Colon (tissue), 2 donors: ENCODE data around the gene CHMP2A.

Experiments
- FAIRE-seq: peaks from 2 replicates; lab custom pipeline; 2012; peaks lifted over from hg19 to GRCh38; lab: Jason Lieb, UNC
- donor health status: control.
- donor health status: control.

Gene CHMP2A

DNA sequence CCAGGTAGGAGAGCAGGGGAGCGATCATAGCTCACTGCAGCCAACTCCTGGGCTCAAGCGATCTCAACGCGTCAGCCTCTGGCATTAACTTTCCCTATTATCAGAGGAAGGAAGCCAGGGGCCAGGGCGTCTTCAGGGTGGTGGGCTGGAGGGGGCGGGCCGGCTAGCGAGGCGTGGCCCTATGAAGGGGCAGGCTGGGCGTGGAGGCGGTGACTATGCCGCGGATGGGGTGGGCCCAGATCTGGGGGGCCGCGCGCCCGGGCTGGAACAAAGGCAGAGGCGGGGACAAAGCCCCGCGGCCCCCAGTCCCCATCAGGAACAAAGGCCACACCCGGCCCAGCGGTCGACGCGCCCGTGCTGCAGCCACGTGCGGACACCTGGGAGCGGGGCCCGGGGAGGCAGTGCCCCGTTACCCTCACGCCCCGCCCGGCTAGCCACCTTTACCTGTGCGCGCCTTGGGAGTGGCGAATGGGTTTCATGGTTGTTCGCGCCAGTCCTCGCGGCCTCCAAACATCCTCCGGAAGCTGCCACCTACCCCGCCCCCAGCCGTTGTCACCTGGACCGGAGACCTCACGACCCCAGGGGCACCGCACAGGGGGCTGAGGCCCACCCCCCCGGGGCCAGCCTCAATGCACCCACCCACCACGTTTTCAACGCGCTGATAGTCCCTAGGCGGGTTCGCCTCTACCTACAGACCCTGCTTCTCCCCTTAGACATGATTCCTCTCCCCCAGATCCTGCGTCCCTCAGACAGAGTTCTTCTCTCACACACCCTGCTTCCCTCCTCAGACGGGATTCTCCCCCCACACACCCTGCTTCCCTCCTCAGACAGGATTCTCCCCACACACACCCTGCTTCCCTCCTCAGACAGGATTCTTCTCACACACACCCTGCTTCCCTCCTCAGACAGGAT is 16.4 kb downstream of the CHMP2A start:
- no peak for FAIRE-seq

DNA sequence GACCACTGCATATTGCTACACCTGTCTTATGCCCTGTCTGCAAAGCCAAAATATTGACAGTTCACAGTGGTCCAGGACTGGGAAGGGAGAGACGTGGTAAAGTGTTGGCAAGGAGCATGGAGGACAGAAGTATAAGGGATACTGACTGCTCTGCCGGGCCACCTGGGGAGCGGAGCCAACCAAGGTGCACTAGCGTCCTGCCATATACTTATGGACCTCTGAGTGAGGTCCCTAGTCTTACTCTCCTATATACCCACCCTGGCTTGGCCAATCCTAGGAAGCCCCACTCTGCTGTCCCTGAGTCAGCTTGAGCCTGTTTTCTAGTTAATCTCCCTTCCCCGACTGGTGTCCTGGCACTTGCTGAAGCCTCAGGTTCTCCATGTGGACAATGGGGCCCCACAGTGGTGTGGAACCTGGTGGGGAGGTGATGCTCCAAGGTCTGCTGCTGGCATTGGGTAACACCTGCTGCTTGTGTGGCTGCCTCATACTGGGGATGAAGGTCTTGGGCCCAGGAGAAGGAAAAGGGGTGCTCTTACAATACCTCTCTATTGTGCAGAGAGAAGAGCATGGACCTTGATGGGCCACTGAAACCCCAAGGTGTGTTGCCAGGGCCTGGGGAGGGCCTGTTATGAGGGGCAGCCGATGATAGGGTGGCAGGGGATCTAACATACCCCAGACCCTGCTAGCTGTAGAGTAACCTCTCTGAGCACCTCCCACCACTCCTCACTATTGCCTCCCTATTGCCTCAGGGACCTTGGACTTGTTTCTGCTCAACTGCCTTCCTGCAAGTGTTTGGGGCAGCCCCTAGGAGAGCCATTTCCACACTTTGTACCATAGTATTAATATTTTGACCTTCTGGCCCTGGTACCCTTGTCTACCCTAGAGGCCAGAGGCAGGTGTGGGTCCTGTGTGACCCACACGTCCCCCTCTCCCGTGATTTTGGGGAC is 17.8 kb downstream of the CHMP2A start:
- no peak for FAIRE-seq

DNA sequence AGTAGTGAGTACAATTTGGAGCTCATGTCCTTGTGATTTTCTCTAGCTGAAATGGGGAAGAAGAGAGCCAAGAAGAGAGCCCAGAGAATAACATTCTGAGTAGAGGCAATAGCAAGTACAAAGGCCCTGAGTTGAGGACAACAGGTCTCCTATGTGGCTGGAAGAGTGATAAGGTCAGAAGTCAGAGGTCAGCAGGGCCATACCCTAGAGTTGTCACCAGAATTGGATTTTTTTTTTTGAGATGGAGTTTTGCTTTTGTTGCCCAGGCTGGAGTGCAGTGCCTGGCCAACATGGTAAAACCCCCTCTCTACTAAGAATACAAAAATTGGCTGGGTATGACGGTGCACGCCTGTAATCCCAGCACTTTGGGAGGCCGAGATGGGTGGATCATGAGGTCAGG is 19.0 kb downstream of the CHMP2A start:
- FAIRE-seq, result no peak

DNA sequence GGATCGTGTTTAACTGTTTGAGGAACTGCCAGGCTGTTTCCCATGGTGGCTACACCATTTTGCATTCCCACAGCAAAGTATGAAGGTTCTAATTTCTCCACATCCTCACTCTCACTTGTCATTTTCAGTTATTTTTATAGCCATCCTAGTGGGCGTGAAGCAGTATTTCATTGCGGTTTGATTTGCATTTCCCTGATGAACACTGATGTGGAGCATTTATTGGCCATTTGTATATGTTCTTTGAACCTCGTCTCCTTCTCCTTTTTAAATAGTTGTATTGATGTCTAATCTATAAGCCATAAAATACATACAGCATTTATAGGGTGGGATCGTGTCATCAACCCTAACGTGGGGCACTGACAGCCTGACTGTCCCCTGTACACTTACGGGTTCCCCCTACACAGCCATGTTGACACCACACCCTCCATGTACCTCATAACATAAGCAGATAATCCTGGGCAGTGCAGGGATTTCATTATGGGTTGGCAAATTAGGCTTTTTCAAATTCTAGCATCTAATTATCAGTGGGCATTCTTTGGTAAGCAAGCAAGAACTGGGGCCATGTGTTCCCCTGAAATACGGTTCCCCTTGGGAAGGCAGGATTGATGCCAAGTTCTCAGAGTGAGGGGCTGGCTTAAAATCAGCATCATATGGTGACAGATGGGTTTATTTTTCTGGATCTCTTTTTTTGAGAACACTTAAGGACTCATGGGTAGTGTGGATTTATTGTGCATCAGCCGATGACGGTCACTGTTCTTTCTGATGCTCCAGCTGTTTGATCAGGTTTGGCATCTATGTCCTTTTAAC is 23.7 kb downstream of the CHMP2A start:
- no peak for FAIRE-seq

DNA sequence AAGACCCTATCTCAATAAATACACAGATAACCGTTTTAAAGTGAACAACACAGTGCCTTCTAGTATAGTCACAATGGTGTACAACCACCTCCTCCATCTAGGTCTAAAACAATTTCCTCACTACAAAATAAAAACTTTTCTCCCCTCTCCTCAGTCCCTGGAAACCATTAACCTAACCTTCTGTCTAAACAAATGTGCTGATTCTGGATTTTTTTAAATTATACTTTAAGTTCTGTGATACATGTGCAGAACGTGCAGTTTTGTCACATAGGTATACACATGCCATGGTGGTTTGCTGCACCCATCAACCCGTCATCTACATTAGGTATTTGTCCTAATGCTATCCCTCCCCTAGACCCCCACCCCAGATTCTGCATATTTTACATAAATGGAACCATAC is 25.5 kb downstream of the CHMP2A start:
- FAIRE-seq, result no peak

DNA sequence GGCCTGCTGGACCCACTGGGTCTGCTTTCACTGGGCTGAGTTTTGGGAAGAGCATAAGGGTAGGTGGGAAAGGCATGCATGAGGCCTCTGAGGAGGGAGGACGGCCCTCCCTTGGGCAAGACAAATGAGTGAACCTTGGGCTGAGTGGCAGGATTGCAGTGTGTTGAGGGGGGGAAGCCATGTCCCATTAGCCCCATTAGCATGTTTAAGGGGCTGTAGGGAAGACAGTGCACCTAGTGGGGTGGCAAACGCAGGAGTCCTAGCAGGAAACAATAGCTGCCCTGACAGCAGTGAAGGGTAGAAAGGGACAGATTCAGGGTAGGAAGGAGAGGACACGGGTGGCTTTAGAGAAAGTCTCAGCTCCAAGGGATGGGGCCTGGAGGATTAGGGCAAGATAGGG is 32.2 kb downstream of the CHMP2A start:
- no peak for FAIRE-seq

DNA sequence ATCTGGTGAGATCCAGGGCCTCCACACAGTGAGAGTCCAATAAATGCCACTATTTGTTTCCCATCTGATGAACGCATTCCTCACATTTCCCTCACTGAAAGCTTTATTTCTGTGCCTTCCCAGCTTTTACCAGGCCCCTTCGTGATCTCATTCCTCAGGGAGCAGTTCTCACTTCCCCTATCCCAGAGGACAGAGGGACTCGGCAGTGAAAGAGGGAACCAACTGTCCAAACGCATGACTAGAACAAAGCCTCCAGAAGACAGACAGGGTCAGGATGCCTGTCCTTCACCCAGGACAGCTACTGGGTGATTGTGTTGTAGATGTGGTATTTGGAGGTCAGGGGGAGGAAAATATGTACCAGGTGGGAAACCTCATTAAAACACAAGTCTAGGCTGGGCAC is 33.3 kb downstream of the CHMP2A start:
- no peak for FAIRE-seq

DNA sequence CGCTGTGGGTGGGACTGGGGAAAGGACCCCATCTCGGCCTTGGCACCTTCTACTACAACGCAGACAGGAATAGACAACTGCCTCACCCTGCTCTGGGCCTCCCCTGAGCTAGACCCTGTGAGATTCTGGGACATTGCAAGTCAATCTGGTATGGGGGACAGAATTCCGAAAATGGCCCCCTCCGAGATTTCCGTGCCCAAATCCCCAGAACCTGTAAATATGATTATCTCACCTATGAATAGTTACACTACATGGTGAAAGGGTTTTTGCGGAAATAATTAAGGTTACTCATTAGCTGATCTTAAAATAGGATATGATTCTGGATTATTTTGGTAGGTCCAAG is 34.7 kb downstream of the CHMP2A start:
- no peak for FAIRE-seq

DNA sequence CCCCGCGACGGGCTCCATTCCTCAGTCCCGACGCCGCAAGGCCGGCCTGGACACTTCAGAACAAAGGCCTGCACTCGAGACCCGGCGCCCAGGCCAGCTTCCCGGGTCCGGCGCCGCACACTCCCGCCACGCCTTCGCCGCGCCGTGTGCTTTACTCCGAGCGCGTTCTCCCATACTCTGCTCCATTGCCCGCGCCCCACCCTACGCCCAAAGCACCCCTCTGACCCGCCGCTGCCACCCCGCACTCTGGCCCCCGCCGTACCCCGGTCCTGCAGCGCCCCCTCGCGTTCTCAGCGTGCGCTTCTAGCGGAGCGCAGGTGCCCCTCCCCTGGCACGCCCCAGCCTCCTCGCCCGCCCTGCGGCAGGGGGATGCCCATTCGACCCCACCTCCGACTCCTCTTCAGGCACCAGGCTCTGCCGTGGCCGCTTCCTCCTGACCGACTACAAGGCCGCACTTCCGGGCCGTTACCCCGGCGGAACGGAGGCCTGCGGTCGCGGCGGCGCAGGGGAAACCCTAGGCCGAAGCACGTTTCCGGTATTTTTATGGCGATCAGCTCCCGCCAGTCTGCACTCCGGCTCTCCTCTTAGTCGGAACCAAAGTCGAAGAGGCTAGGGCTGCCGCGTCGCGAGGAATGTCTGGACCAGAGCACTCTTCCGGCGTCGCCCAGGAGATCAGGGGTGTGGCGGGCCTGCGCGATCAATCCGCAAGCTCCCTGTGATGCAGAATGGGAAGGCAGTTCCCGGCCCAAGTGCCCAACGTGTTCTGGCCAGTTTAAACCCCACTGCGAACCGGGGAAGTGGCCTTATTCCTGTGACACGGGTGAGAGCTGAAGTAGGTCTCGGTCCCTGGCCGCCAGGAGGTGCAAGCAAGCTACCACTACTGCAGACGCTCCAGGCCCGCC is 35.3 kb downstream of the CHMP2A start, which contains the start of gene ZBTB45:
TSS of gene ZBTB45 (minus strand) at position 456 of the 902 bp plus-strand sequence. CDS start 2,137 bp downstream, outside the sequence.
- no peak for FAIRE-seq

DNA sequence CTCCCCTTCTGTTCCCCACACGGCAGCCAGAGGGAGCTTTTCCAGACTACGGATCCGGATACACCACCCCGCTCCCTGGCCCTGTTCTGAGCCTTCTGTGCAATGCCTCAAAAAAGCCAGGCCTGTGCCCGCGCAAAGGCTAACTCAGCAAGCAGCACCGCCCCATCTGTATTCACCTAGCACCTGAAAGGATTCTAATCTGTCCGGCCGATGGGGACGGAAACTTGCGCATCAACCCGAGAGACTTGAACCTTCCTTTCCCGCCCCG is 35.9 kb downstream of the CHMP2A start:
- FAIRE-seq, result no peak

DNA sequence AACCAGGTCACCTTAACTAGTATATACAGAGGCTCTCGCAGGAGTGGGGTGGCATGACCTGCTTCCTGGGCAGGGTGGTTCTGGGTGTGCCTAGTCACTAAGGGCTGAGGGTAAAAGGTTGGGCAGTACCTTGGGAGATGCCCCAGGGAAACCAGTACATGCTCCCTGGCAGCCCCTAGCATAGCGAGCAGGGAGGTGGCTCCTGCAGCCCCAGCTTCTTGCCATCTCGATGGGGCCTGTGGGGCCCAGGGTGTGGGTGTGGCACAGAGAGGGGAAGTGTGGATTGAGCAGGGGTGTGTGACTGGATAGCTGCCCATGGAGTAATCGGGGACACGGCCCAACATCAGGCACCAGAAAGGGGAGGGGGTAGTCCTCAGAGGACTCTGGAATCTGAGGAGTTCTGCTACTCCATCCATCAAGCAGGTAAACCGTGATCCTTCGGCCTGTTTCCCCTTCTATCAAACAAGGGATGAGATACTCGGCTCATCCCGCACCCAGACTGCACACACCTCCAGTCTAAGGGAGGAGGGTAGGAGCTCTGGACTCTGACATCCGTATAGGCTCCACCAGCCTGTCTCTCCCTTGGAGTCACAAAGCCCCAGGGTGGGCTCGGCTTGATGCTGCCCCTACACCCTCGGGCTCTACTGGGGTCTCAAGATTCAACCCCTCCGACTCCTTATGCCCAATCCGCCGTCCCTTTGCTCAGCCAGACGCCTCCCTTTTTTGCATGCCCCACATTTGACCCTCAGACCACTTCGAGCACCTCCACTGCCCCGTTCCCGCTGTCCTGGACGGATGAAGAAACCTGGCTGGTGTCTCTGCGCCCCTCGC is 36.4 kb downstream of the CHMP2A start:
- FAIRE-seq, result no peak

DNA sequence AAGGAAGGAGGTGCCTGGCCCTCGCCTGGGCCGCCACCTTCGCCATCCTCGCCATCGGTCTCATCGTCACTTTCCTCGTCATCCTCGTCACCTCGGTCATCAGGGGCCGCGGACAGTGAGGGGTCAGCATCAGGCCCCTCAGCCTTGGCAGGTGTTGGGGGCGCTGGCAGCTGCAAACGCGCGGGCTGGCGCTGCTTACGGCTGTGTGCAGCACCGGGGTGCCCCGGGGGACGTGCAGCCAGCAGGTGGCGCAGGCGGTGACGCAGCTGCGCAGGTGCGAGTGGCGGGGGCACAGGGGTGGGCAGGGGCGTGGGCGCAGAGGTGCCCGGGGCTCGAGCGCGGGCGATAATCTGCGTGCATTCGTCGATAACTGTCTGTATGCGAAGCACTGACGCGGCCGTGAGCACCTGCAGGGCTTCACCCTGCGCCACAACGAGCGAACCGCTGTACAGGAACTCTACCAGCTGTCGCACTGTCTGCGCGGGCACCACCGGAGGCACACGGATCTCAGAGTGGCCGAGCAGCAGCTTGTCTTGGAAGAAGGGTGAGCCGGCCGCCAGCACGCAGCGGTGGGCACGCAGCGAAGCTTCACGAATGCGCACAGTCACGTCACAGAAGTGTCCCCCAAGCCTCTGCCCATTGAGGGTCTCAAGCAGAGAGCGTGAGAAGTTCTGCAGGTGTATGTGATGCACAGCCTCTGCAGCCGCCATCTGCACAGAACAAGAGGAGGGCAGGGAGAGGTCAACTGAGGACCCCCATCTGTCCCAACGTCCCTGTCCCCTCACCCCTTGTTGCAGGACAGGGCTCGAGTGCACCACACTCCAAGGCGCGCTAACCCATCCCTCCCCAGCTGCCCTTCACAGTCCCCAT is 37.7 kb downstream of the CHMP2A start:
- no peak for FAIRE-seq

DNA sequence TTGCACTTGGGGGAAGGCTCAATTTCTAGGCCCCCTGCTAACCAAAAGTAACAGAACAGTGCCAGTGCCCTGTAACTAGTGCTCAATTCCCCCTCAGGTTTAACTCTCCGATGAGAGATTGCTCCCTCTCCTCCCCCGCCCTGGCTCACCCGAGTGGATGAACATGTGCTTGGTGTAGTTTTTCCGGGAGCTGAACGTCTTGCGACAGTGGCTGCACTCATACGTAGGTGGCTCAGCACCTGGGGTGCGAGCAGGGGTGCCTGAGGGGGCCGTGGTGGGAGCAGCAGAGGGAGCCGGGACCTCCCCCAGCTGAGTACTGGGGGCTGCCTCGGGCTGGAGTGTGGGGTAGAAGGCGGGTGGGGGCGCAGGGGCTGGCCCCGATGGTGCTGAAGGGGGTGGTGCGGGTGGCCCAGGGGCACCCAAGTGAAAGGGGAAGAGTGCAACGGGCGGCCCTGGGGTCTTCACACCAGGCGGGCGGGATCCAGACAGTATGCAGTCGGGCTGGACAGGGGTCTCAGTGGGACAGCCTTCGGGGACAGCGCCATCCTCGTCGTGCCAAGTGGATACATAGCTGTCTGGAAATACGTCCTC is 38.6 kb downstream of the CHMP2A start:
- FAIRE-seq, result no peak

DNA sequence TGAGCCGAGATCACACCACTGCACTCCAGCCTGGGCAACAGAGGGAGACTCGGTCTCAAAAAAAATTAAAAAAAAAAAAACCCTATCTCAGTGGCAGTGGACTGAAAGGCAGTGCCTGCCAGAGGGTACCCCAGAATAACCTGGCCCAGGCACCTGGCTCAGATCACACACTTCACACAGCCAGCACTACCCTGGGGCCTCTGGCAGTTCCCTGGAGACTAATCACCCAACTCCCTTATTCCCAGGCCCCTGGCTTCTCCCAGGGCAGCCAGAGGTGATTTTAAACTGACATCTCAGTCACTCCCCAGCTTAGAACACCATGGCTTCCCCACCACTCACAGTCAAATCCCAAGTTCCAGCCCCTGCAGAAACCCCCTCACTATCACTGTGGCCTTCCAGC is 39.6 kb downstream of the CHMP2A start:
- no peak for FAIRE-seq

DNA sequence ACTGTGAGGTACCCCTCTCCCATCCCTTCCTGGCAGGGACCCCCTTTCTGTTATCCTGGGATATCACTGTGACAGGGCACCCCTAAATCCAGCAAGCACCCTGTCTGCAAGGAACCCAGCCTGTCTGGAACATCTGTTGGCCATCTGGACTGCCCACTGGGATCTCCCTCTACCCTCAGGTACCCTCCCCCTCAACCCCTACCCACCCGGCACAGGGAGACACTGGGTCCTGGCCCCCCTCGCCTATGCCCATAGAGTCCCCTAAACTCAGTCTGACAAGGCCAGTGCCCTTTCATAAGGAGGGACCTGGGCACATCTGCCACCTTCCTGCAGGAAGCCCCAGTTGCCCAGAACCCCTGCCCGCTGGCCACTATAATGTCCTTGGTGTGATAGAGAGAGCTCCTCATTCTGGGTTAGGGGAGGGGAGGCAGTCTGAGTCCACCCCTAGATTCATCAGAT is 40.3 kb downstream of the CHMP2A start:
- no peak for FAIRE-seq

DNA sequence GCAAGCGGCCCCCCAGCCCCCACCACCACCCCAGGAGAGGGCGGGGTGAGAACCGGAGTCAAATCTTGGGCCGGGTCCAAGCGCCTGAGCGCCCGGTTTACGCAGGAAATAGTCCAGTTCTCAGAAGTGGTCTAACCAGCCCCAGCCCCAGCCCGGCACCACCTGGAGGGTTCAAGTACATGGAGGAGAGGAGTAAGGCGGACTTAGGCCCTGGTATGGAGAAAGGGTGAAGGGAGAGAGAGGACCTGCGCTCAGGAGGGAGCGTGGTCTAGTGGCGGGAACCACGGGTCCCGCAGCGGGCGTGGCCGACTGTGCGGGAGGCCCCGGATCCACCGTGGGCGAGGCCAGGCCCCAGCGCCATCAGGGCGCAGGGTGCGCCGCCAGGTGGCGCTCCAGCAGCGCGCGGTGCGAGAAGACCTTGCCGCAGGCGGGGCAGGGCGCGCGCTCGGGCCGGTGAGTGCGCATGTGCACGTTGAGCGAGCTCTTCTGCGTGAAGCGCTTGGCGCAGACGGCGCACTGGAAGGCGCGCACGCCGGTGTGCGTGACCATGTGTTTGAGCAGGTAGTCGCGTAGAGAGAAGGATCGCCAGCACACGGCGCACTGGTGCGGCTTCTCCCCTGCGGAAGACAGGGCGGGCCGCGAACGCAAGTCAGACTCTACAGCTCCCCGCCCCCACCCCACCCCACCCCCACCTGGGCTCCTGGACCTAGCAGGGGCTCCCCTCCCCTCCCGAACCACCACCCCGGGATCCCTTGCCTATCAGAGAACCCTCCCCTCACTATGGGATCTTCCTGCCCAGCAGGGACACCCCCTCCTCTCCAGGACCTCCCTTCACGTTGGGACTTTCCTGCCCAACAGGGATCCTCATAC is 41.0 kb downstream of the CHMP2A start:
- FAIRE-seq, result no peak

DNA sequence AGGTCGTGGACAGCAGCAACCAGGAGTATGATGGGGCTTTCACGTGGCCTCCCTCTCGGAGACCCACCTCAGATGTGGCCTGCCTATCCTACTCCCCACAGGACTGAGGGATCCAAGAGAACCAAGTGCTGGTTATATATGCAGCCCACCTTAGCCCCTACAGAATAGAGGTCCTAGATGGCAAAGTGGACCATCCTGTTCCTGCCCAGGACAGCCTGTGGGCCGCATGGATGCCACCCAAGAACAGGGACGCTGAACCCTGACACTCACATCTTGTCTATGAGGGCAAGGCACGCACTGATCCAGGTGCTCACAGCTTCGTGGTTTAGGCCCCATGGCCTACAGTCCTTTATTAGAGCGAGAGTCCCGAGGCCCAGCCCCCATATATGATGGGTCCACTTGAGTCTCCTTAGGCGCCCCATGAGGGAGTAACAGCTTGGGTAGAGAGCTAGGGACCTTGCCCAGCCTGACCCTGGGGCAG is 41.7 kb downstream of the CHMP2A start:
- FAIRE-seq, result no peak
